GM18909 (cell line): ENCODE measurements around the gene SORCS2.

Experiments used
- ATAC-seq: cut with Tn5 transposase; IDR thresholded peaks from one replicate; pipeline ENCODE4 v1.9.1; 2021; ENCODE audit warnings: mild to moderate bottlenecking; ENCODE audit not compliant: unreplicated experiment, poor library complexity

SORCS2 gene

GRCh38 chr4:7343081-7343655, 150.8 kb downstream of the SORCS2 start:
- no peak for ATAC-seq

DNA sequence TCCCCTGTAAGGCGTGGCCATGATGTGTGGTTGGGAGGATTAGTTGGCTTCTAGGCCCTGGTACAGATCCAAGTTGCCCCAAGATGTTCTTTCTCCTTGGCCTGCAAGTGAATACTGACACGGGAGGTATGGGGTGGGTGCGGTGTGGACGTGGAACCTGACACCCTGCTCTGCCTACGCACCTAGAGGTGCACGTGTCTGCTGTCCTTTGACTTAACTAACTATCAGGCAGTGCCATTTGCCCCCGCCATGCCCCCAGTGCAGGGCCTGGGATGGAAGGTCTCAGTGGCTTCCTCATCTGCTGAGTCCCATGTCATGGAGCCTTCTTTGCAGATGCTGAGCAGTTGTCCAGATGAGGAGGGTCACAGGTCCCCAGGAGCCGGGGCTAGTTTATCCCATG, 151.6 kb downstream of the SORCS2 start:
- ATAC-seq = no peak

DNA sequence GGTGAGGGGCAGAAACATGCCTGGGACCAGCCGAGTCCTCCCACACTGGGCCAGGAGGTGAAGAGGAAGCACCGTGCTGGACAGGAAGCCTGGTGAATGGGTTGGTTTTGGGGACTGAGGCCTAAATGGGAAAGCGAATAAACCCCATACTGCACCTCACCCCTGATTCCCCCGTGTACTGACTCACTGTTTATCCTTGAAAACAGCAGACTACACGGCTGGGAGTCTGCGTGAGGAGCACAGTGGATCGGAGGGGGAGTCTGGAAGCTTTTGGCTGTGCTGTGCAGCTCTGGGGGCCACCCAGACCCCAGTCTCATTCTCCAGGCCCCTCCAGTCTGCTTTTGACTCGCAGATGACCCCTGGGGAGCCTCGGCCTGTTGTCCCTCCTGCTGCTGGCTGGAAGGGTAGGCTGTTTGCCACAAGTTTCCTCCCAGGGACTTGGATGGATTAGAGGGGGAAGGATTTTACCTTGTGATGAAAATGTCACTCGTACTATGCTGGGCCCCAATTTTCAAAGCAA, 152.4 kb downstream of the SORCS2 start:
- no peak for ATAC-seq

GRCh38 chr4:7347981-7348380, 155.6 kb downstream of the SORCS2 start:
- ATAC-seq = no peak

DNA sequence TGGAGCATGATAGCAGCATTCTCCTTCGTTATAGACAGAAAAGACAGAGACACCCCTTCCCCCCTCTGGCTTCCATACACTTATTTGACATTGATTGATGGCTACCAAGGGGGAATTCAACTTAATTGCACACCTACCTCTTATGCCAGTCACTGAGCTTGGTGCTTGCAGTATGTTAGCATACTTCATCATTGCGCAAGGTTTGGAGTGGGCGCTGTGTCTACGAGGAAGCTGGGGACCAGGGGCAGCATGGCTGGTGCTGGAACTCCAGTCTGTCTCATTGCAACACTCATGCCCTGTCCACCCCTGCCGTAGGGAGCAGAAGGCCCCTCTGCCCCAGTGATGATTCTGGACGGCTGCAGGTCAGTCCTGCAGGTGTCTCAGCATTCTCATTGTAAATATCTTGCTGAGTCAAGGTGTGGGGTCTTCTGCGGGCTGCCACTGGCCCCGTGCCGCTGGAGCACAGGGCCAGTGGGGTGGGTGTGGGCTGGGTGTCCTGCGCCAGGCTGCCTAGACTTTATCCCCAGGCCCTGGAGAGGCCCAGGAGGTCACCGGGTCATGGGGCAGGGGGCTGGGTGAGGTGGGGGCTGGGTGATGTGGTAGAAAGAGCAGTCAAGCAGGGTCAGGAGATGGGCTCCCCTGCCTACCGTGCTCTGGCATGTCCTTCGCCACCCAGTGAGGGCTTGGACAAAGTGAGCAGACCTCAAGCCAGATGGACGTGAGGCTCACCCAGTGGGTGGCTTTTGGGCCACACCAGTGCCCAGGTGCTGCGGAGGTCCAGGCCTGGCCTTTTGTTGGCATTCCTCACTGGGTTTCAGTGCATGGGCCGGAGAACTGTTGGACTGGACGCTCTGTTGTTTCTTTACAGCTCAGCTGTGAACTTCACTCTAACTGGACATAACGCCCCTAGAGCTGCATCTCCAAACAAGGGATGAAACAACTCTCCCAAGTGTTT, 156.9 kb downstream of the SORCS2 start:
- no peak for ATAC-seq

DNA sequence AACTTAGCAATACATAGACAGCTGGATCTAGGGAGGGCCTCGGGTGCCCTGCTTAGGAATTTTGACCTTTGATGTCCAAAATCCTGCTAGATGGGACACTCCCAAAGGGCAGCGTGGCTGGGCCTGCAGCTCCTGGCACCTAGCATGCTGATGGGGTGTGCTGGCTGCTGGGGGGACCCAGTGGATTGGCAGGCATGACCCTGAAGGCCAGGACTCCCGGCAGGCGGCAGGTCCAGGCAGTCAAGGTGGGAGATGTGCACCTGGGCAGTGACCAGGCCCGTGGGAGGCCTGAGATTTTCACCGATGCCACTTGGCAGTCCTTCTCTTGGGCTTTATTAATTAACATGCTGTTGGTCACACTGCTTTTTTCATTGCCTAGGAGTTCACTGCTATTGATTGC, 158.1 kb downstream of the SORCS2 start:
- no peak for ATAC-seq

GRCh38 chr4:7351014-7351413, 158.7 kb downstream of the SORCS2 start:
- ATAC-seq = no peak

DNA sequence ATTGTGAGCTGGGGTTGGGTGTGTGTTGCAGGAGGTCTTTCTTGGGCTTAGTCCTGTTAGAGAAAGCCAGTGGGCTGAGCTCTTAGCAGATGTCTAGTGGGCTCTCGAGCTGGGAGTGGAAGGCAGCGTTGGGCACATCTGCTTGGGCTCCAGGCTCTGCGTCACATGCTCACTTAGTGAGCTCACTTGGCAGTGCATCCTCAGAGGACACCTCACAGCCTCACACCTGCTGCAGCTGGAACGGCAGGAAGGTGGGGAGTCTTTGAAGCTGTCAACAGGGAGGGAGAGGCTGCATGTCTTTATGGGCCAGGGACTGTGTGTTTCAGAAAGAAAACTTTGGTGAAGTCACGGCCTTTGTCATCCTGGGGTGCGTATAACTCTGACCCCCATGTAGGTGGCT, 160.1 kb downstream of the SORCS2 start:
- ATAC-seq = no peak

DNA sequence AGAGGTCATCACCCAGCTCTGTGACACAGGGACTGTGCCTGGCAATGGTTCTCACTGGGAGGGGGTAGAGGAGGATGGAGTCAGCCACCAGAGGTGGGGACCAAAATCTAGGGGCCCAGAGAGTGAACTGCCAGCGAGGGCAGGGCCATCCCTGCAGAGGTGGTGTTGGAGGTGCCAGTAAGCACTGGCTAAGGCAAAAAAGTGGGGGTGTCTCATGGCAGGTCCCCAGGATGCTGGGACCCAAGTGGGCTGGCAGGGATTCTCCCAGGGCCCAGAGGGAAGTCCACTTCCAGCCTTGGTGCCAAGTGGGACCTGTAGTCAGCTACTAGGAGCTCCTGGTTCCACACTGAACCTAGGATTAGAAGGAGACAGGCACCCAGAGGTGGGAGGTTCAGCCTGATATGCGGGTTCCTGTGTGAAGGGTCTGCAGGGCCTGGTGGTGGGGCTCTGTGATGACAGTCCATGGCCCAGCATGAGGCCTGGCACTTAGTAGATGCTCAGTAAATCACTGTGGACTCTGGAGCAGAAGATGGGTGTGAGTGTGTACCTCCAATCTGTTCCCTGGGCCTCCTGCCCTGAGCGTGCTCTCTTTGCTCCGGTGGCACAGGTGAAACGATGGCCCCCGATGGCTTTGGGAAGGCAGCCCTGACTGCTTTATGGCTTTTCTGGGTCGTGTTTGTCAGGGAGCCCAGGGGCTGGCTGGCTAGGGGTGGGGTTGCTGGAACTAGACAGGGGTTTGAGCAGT, 160.9 kb downstream of the SORCS2 start:
- ATAC-seq = no peak

DNA sequence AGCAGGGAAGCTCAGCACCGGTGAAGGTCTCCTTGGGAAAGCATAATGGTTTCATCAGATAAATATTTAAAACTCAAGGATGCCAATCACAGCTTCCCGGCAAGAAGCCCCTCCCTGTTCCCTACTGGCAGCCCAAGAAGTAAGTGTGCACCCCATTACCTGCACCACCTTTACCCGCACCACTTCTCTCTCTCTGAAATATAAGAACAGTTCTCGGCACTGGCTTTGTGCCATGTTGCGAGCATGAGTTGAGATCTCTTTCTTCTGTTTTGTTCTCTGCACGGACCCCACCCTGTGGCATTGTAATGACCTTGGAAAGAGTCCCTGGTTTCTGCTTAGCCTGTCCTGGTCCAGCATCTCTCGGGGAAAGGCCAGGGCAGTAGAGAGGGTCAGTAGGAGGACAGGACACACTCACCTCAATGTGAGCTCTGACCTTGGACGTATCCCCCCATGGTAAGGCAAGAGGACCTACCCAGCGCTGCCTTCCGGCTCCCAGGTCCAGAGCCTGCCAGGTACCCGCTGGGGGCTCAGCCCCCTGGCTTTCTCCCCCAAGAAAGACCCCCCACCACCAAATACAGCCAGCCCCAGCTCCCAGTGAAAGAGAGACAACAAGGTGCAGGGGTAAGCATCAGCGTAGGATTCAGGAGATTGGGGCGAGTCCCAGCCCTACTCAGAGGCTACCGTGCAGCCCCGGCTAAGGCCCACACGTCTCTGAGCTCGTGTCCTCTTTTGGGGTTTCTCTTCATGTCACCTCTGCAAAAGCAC, 161.7 kb downstream of the SORCS2 start:
- ATAC-seq = no peak

DNA sequence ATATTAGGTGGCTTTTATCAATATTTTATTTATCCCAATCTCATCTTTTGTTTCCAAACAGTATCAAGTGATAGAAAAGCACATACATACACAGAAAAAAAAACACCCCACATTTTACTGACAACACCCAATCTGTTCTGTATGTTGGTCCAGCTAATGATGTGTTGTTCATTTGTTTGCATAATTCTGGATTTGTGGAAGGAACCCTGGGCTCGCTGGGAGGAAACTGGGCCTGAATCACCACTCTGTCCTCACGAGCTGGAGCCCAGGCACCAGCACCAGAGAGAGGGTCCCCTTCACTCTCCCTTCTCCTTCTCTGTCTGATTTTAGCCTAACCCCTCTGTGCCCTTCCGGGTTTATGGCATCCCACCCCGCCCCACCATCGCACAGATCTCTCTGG, 162.6 kb downstream of the SORCS2 start:
- no peak for ATAC-seq

DNA sequence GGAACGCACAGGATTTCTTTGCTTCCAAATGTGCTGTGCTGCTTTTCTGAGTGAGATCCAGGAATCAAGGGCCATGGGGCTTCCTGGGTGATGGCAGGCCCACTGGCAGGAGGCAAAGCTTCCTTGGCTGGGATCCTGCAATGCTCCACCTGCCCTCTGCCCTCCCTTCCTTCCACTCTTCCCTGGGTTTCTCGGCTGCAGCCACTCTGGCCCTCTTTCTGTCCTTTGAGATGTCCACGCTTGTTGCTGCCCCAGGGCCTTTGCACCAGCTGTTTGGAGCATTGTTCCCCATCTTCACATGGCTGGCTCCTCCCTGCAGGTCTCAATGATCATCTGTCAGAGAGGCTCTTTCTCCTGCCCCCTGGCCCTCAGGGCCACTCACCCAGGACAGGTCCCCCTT, 163.5 kb downstream of the SORCS2 start:
- no peak for ATAC-seq

GRCh38 chr4:7356667-7357310, 164.5 kb downstream of the SORCS2 start:
- ATAC-seq = no peak

DNA sequence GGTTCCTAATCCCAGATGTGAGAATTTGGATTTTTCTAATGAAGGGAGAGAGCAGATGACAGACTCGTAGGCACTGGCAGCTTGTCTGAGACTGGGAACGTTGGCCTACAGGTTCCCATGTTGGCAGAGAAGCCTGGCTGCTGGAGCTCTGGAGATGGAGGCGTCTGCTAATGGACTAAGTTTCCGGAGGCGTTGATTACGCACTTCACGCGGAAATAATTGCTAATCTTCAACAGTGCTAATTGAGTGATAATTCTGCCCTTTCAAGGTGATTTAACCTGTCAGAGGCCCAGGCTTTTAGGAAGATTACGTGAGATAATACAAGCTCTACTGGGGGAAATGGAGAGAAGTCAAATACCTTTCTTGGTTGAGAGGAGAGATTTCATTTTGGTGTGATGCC, 165.0 kb downstream of the SORCS2 start:
- no peak for ATAC-seq

DNA sequence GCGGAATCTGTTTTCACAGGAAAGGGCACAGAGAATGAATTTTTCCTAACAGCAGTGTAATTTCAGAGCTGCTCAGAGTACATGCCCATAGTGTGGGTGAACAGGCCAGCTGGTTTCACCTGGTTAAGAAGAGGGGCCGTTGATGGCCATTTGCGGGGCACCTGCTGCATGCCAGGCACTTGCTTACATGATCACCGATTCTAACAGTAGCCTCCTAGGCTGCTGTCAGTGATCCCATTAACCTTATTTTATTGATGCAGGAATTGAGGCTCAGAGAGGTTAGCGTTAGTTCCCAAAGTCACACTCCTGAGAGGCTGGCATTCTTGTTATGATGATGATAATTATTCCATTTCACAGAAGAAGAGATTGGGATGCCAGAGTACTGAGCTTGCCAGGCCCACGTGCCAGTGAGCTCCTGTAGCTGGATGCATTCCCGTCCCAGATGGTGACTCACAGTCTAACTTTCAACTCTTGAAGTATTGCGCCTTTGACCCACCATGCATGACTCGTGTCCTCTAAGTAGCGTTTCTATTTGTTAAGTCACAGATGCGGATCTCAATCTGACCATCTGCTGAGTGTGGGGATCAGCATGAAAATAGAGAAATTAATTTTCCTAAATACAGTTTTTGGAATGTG, 165.9 kb downstream of the SORCS2 start:
- no peak for ATAC-seq

DNA sequence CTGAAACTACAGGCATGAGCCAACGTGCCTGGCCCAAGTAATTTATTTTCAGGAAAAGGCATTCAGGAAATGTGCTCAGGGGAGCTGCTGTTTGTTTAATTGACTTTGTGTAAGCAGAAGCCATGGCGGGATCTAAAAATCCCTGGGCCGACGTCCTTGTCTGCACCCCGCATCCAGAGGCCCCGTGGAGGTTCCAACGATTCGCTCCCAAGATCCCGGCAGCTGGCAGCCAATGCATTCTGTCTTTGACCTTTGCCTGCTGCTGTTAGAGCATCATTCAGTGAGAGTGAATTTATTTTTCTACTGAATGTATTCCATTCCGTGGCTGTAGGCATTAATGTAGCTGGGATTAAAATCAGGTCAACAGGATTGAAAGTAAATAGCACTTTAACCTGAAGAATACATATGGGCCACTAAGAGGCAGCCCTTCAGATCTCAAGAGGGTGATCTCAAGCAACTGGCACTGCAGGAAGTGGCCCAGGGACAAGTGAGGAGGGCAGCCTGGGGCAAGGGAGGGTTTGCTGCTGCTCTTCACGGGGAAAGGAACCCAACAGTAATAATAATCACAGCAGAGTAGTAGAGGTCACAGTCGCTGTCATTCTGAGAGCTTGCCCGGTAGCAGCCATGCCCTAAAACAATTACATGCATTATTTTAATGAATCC, 167.2 kb downstream of the SORCS2 start:
- no peak for ATAC-seq

GRCh38 chr4:7360806-7361205, 168.5 kb downstream of the SORCS2 start:
- ATAC-seq = no peak

- ATAC-seq = no peak
Measured at GRCh38 chr4:7361280-7361895, 169.1 kb downstream of the SORCS2 start.
